ENCODE data around the gene ALCAM.

DNA sequence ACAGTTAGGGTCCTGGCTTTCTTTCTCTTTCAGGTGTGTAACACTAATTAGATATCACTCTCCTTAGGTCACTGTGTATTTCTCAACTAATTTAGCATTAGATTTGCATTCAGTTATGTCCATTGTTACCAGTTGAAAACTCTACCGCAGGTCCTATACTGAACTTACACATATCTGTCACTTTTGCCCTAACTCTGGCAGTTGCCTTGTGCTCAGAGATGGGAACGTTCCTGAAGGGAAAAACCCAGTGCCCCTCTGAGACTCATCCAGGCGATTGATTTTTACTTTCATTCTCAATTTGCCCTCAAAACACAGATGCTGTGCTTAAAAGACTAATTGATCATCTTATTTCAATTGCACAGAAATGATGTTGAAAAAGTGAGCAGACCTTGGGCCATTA, 249.1 kb downstream of the ALCAM start:
- no peak for TF ChIP-seq SCRT2 (tag by site-specific recombination; IDR thresholded peaks at IDR 0.05)
- TF ChIP-seq ZNF175 (tag by site-specific recombination; IDR thresholded peaks at IDR 0.05) = no peak
- TF ChIP-seq MEIS1 (CRISPR knock-in tag; IDR thresholded peaks at IDR 0.05; ENCODE audit: borderline replicate concordance) = no peak
- no peak for TF ChIP-seq BCL11A (tag by site-specific recombination; IDR thresholded peaks at IDR 0.05; ENCODE audit: low read depth)
- TF ChIP-seq, protein P1, sequence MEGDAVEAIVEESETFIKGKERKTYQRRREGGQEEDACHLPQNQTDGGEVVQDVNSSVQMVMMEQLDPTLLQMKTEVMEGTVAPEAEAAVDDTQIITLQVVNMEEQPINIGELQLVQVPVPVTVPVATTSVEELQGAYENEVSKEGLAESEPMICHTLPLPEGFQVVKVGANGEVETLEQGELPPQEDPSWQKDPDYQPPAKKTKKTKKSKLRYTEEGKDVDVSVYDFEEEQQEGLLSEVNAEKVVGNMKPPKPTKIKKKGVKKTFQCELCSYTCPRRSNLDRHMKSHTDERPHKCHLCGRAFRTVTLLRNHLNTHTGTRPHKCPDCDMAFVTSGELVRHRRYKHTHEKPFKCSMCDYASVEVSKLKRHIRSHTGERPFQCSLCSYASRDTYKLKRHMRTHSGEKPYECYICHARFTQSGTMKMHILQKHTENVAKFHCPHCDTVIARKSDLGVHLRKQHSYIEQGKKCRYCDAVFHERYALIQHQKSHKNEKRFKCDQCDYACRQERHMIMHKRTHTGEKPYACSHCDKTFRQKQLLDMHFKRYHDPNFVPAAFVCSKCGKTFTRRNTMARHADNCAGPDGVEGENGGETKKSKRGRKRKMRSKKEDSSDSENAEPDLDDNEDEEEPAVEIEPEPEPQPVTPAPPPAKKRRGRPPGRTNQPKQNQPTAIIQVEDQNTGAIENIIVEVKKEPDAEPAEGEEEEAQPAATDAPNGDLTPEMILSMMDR (tag by site-specific recombination; IDR thresholded peaks at IDR 0.05) = no peak
- TF ChIP-seq ZFP69B (tag by site-specific recombination; IDR thresholded peaks at IDR 0.05) = no peak
- no peak for TF ChIP-seq HOXC10 (CRISPR knock-in tag; IDR thresholded peaks at IDR 0.05)
- TF ChIP-seq TCF7L2 (IDR thresholded peaks at IDR 0.05; ENCODE audit: borderline replicate concordance, low read depth, low read length) = no peak
- no peak for TF ChIP-seq ZNF843 (tag by site-specific recombination; IDR thresholded peaks at IDR 0.05)

Data from HEK293 (cell line).